NCI-H1092 (cell line): ENCODE results near the gene ZNF581.

Experiments
- DNase-seq: peaks from one replicate; lab custom pipeline; 2025; lab: John Stamatoyannopoulos, UW

The ZNF581 gene

DNA sequence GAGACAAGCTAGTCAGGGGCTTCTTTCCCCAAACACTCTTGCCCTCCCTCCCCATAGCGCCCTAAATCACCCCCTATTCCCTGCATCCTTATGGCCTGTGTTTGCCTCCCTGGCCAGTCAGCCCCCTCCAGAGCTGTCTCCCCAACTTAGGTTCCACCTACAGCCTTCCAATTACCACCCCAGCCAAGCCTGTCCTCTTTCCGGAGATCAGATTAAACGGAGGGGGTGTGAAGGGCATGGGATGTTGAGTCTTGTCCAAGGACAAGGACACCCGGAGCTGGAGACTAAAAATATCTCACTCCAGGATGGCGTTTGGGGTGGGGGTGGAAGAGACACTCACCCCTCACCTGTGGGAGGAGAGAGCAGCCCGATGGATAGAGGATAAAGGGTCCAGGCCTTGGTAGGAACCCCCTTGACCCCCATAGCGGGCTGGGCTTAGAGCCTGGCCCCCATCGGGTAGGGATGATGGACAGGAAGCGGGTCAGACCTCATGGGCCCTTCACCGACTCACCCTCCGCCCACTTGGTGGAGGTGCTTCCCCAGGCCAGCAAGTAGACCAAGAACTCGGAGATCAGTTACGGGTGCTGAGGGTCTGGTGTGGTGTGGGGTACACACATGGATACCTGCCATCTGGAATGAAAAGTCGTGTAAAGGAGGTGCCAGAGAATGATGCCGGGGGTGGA lies 32.0 kb upstream of the ZNF581 start:
- no peak for DNase-seq

DNA sequence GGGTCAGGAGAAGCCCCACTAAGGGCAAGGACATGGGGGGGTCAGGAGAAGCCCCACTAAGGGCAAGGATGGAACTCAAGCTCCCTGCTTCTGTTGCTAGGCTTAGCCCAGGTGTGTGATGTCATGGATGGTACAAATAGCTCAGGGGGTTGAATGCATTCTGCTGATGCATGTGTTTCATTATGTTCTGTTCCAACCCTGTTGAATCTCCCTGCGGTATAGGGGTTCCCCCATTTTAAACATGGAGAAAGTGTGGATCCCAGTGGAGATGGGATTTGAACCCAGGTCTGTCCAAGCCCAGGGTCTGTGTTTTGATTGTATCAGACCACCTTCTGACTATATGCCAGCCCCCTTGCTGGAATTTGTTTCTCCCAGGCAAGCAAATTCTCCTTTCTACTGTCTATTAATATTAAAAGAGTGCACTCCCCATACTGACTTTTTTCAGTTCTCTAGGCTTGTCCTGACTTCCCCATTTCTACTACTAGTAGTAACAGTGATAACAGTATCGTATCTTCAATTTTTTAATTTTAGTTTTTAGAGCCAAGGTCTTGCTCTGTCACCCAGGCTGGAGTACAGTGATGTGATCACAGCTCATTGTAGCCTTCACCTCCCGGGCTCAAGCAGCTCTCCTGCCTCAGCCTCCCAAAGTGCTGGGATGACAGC lies 31.3 kb upstream of the ZNF581 start:
- no peak for DNase-seq

DNA sequence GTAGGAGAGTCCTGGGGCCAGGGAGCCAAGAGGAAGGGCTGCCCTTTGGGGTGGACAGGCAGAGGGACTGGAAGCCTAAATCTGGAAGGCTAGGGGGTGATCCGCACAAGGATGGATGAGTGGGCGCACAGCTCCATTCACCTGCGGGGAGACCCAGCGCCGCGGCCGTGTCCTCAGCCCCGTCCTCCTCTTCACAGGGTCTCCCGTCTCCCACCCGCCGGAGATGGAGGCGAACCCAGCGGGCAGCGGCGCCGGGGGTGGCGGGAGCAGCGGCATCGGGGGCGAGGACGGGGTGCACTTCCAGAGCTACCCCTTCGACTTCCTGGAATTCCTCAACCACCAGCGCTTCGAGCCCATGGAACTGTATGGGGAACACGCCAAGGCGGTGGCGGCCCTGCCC lies 30.1 kb upstream of the ZNF581 start:
- DNase-seq, result no peak

DNA sequence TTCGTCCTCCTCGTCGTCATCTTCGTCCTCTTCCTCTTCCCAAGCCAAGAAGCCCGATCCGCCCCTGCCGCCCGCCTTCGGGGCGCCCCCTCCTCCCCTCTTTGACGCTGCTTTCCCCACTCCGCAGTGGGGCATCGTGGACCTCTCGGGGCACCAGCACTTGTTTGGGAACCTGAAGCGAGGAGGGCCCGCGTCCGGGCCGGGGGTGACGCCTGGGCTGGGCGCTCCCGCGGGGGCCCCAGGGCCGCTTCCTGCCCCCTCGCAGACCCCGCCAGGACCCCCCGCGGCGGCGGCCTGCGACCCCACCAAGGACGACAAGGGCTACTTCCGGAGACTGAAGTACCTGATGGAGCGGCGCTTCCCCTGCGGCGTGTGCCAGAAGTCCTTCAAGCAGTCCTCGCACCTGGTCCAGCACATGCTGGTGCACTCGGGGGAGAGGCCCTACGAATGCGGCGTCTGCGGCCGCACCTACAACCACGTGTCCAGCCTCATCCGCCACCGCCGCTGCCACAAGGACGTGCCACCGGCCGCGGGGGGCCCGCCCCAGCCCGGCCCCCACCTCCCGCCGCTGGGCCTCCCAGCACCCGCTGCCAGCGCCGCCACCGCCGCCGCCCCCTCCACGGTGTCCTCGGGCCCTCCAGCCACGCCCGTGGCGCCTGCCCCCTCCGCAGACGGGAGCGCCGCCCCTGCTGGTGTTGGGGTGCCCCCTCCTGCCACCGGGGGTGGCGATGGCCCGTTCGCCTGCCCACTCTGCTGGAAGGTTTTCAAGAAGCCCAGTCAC lies 29.3 kb upstream of the ZNF581 start:
- DNase-seq, result no peak

DNA sequence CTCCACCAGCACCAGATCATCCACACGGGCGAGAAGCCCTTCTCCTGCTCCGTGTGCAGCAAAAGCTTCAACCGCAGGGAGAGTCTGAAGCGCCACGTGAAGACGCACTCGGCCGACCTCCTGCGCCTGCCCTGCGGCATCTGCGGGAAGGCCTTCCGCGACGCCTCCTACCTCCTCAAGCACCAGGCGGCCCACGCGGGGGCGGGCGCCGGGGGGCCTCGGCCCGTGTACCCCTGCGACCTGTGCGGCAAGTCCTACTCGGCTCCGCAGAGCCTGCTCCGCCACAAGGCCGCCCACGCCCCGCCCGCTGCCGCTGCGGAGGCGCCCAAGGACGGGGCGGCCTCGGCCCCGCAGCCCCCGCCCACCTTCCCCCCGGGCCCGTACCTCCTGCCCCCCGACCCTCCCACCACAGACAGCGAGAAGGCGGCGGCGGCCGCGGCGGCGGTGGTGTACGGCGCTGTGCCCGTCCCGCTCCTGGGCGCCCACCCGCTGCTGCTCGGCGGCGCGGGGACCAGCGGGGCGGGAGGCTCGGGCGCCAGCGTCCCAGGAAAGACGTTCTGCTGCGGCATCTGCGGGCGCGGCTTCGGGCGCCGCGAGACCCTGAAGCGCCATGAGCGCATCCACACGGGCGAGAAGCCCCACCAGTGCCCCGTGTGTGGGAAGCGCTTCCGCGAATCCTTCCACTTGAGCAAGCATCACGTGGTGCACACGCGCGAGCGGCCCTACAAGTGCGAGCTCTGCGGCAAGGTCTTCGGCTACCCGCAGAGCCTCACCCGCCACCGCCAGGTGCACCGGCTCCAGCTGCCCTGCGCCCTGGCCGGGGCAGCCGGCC lies 28.5 kb upstream of the ZNF581 start:
- DNase-seq, result no peak

DNA sequence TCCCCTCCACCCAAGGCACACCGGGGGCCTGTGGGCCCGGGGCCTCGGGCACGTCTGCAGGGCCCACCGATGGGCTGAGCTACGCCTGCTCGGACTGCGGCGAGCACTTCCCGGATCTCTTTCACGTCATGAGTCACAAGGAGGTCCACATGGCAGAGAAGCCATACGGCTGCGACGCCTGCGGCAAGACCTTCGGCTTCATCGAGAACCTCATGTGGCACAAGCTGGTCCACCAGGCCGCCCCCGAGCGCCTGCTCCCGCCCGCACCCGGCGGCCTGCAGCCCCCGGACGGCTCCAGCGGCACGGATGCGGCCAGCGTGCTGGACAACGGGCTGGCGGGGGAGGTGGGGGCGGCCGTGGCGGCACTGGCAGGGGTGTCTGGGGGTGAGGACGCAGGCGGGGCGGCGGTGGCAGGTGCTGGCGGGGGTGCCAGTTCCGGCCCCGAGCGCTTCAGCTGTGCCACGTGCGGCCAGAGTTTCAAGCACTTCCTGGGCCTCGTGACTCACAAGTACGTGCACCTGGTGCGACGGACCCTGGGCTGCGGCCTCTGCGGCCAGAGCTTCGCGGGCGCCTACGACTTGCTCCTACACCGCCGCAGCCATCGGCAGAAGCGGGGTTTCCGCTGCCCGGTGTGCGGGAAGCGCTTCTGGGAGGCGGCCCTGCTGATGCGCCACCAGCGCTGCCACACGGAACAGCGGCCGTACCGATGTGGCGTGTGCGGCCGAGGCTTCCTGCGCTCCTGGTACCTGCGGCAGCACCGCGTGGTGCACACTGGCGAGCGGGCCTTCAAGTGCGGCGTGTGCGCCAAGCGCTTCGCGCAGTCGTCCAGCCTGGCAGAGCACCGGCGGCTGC lies 27.7 kb upstream of the ZNF581 start:
- no peak for DNase-seq

DNA sequence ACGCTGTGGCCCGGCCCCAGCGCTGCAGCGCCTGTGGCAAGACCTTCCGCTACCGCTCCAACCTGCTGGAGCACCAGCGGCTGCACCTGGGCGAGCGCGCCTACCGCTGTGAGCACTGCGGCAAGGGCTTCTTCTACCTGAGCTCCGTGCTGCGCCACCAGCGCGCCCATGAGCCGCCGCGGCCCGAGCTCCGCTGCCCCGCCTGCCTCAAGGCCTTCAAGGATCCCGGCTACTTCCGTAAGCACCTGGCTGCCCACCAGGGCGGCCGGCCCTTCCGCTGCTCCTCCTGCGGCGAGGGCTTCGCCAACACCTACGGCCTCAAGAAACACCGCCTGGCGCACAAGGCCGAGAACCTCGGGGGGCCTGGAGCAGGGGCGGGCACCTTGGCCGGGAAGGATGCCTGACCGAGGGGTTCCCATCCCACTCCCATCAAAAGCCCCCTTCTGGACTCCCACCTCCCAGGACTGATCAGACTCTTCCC lies 27.0 kb upstream of the ZNF581 start:
- DNase-seq, result no peak

DNA sequence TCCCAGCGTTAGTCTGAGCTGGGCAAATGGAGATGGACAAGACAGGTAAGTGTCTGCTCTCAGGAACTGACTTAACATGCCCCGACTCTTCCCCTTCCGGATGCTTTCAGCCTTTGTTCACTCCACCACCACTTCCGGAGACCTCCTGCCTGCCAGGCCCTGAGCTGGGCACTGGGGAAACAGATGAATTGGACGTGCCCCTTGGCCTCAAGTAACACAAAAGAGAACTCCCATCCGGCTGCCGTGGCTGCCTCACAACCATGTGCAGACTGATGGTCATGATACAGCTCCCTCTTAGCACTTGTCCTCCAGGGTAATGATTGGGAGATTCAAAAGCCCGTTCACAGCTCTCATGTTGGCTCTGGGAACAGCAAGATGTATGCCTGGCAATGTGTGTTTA lies 26.0 kb upstream of the ZNF581 start:
- no peak for DNase-seq

DNA sequence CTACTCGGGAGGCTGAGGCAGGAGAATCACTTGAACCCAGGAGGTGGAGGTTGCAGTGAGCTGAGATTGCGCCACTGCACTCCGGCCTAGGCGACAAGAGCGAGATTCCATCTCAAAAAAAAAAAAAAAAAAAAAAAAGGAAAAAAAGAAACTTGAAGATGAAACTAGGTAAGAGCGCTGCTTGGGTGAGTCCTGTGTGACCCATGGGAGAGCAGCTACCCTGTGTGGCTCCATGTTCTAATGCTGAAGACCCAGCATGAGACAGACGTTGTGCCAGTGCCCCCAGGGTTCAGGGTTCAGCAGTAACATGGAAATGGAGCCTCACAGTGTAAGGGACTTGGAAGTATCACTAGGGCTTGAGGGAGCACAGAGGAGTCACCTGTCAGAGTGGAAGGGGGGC lies 25.0 kb upstream of the ZNF581 start:
- DNase-seq, result no peak

DNA sequence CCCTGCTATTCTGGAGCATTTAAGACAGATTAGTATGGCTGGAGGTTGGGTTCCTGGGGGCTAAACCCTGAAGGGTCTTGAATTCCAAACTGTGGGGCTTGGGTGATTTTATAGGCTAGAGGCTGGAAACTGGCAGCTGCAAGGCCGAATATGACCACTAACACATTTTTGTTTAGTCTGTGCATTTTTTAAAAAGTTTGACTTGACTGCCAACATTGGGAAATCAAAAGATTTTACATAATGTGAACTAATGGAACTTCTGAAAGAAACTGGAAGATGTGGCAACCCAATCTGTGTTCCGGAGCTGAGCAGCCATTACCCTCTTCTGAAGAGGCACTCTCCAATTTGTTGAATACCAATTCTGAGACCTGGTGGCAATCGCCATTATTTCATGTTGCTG lies 24.2 kb upstream of the ZNF581 start:
- no peak for DNase-seq

DNA sequence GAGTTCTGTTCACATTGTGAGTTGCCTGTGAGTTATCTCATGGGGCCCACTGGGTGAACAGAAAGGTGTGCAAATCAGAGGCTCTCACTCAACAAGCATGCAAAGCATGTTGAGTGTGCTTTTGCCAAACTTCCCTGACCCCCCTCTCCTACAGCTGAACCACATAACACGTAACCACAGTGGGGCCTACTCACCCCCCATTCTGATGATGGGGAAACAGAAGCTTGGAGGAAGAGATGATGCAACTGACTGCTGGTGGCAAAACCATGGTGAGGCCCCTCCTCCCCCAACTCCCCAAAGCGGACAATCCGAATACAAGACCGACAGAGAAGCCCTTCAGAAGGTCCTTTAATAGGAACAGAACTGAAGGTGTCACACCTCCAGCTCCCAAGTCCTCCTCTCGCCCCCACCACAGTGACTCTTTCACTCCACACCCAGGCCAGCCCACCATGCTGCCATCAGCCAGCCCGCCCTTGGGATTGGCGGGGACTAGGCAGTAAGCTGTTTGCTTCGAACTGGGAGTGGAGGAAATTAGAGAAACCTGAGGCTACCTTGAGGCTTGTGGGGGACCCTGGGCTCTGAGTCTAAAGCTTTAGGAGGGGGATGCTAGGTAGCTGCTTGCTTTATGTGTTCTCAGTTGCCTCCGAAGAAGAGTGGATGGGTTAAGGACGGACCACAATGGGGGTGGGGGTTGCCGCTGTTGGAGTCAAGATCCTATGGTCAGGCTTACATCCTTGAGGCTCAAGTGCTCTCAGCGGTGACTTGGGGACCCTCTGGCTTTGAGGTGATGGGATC lies 22.8 kb upstream of the ZNF581 start:
- no peak for DNase-seq

DNA sequence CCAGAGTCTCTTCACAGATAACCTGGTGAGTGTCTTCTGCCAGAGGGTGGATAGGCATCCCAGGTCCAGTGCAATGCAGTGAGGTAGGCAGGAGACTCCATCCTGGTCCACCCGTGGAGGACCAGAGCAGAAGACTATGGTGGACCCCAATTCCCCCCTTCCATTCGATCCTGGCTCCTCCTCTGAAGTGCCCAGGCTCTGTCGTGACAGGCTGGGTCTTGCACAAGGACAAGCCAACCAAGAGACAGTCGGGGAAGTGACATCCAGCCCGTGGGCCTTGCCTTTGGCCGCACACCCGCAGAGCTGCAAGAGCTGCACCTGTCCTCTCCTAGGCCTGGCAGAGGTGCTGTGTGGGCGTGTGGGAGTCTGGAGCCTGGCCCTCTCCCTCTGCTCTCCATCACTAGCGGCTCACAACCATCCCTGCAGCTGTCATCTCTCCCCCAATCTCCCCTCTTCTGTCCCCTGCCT lies 22.2 kb upstream of the ZNF581 start:
- DNase-seq, result no peak

DNA sequence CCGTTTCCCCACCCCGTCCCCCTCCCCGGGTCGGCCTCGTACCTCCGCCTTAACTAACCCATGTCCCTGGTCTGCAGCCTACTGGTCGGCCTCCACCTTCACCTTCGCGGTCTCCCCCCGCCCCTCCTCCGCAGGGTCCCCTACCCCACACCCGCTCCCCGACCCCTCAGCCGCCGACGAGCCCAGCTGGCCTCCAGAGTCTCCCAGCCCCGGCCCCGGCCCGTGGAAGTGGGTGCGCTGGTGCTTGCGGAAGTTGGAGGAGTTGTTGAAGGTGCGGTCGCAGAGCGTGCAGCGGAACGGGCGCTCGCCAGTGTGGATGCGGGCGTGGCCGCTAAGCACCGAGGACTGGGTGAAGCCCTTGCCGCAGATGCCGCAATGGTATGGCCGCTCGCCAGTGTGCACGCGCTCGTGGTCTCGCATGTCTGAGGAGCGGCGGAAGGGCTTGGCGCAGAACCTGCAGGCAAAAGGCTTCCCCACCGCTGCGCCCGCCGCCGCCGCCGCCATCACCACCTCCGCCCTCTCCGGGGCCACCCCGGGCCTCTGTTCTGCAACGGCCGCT lies 21.7 kb upstream of the ZNF581 start:
- DNase-seq, result no peak

DNA sequence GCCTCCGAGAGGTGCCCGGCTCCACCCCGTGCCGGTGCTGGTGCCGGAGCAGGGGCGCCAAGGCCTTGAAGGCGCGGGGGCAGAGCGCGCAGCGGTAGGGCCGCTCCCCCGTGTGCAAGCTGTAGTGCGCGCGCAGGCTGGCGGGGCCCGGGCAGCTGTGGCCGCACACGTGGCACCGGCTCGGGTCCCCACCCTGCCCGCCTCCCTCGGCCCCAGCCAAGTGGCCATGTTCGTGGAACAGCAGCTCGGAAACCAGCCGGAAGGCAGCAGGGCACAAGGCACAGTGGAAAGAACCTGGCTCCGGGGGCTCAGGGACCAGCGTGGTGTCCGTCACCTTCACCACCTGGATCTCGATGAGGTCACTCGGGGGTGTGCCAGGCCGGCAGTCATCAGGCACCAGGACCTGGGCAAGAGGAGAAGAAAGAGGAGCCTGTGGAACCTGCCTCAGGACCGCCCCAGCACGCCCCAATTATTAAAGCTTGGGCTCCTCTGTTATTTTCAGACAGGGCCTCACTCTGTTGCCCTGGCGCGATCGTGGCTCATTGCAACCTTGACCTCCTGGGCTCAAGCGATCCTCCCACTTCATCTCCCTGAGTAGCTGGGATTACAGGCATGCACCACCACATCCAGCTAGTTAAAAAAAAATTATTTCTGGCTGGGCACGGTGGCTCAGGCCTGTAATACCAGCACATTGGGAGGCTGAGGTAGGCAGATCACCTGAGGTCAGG lies 21.0 kb upstream of the ZNF581 start:
- DNase-seq, result no peak

DNA sequence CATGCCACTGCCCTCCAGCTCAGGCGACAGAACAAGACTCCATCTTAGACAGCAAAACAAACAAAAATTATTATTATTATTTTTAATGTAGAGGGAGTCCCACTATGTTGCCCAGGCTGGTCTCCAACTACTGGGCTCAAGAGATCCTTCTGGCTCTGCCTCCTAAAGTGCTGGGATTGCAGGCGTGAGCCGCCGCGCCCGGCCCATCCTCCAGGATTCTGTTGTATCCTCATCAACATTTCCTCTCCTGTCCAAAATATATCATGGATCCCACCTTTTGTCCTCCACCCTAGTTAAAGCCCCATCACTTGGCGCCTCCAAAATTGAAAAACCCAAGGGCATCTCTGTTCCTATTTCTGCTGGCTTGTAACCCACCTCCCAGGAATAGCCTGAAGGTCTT lies 20.3 kb upstream of the ZNF581 start:
- DNase-seq, result no peak

DNA sequence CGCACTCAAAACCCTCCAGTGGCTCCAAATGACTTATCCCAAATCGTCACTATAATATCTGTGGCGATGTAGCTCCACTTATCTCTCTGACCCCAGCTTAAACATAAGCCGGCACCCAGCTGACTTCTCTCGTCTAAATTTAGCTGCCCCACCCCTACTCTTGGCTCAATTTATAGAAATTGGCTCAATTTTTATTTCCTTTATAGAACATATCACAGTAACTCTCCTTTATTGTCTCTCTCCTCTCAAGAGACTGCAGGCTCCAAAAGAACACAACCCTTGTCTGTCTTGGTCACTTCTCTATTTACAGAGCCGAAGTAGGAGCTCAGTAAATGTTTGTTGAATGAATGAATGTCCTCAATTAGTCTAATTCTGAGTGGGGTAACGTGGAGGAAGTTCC lies 19.9 kb upstream of the ZNF581 start:
- no peak for DNase-seq

DNA sequence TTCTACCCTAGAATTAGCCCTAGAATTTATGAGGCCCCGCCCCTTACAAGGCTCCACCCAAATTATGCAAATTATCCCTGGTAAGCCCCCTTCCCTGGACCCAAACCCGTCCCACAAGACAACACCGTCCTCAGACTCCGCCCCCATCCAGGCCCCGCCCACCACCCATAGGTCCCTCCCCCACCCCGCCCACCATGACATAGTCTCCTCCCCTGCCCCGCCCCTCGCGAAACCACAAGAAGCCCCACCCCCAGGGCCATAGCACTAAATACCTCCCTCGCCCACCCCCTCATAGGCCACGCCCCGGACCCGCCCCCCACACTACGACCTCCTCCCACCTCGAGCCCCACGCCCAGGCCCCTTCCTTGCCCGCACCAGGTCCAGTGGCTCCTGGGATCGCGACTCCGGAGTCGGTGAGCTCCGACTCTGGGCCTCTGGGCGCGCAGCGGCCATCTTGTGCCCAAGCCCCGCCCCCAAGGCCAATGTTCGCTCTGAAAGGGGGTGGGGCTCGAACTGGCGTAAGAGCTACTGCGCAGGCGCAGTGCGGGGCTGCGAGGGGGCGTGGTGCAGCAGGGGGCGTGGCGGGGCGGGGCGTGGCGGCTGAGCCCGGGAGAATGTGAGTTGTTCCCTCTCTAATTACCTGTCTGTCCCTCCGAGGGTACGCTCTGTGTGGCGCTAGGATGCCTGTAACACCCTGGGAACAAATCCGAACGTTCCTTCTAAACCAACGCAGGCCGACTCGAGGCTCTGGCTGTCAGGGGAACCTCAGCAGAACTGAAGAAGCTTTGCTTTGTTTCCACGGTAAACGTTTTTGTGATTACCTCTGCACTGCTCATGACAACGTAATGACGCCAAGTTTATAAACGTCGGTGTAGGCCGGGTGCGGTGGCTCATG lies 19.1 kb upstream of the ZNF581 start, which contains the start of gene ZNF784:
TSS of gene ZNF784 (minus strand) at position 458 of the 895 bp plus-strand sequence. CDS start at position 453, 5 bp downstream.
- DNase-seq, result peak; percentile 87

DNA sequence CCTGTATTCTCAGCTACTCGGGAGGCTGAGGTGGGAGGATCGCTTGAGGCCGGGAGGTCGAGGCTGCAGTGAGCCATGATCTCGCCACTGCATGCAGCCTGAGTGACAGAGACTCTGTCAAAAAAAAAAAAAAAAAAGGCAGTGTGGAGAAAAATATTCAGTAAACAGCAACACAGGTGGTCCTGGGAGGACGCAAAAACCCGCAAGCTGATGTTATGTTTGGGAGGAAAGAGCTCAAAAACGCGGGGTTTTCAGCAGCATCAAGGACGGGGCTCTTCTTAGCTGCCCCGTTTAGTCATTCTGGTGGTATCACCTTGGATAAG lies 18.5 kb upstream of the ZNF581 start:
- no peak for DNase-seq
